Esophagus muscularis mucosa (tissue), 4 donors: ENCODE data around the gene TMEM92.

Experiments used
- CTCF ChIP-seq, 3 experiments: fragments of 200-600 bp in 2 of 3; fragments of 450-650 bp in 1 of 3; sonication (generic) in 2 of 3; IDR thresholded peaks; one replicate each; pipeline ENCODE4 v1.5.1; 2017 to 2019; ENCODE audit warnings: antibody characterized with exemption in 3 of 3, mild to moderate bottlenecking in 2 of 3, moderate library complexity in 1 of 3
- EP300 ChIP-seq: sonication (generic); formaldehyde crosslinking; IDR thresholded peaks from one replicate; pipeline ENCODE4 v1.6.1; 2017; ENCODE audit warnings: antibody characterized with exemption
- POLR2A ChIP-seq: fragments of 450-650 bp; IDR thresholded peaks from one replicate; pipeline ENCODE4 v1.6.1; 2017; ENCODE audit warnings: antibody characterized with exemption, moderate library complexity, mild to moderate bottlenecking, low read depth

GRCh38 chr17:50270435-50271362 is 3.6 kb upstream of the TMEM92 start:
- TF ChIP-seq CTCF (IDR thresholded peaks at IDR 0.05) (no peak), POLR2A (no peak), EP300 (no peak)
